SK-N-SH treated with all-trans-retinoic acid at 6 μM for 48 hours (cell line): ENCODE measurements around the gene HDAC11.
"Not testable (repeated sequence)": the region's sequence is repeated elsewhere in the genome, so short reads cannot be mapped to it uniquely, and the experiment has no call there.

Experiments used
- ATAC-seq: fragments of 200-7000 bp; cut with Tn5 transposase; 3 replicates; pipeline ENCODE4 v1.9.1; 2020; ENCODE audit warnings: mild to moderate bottlenecking, moderate library complexity
- ARNTL ChIP-seq: fragments of 450-650 bp; formaldehyde crosslinking; IDR thresholded peaks from 2 replicates; pipeline ENCODE4 v1.5.0; 2020; ENCODE audit warnings: low read depth, mild to moderate bottlenecking, moderate library complexity, borderline replicate concordance
- BACH2 ChIP-seq: fragments of 250-450 bp; sonication (Bioruptor Pico); IDR thresholded peaks from 2 replicates; pipeline ENCODE4 v1.9.0; 2021; ENCODE audit warnings: mild to moderate bottlenecking, borderline replicate concordance
- CSDC2 ChIP-seq: fragments of 250-450 bp; sonication (Bioruptor Pico); IDR thresholded peaks from 2 replicates; pipeline ENCODE4 v1.5.0; 2020; ENCODE audit warnings: mild to moderate bottlenecking, moderate library complexity
- CSRNP3 ChIP-seq: fragments of 250-450 bp; sonication (Bioruptor Pico); IDR thresholded peaks from 2 replicates; pipeline ENCODE4 v1.5.1; 2021; ENCODE audit warnings: mild to moderate bottlenecking, moderate library complexity
- ESRRG ChIP-seq: fragments of 250-450 bp; sonication (Bioruptor Pico); IDR thresholded peaks from 2 replicates; pipeline ENCODE4 v1.6.1; 2021; ENCODE audit warnings: mild to moderate bottlenecking
- GLIS3 ChIP-seq: fragments of 250-450 bp; sonication (Bioruptor Pico); IDR thresholded peaks from 2 replicates; pipeline ENCODE4 v1.5.0; 2020; ENCODE audit warnings: mild to moderate bottlenecking, moderate library complexity
- ISL1 ChIP-seq: fragments of 250-450 bp; sonication (Bioruptor Pico); IDR thresholded peaks from 2 replicates; pipeline ENCODE4 v2.1.2; 2022; ENCODE audit warnings: mild to moderate bottlenecking, moderate library complexity
- OSR1 ChIP-seq: fragments of 250-450 bp; sonication (Bioruptor Pico); IDR thresholded peaks from 2 replicates; pipeline ENCODE4 v1.8.0; 2022; ENCODE audit warnings: moderate library complexity, mild to moderate bottlenecking, inconsistent platforms
- RARB ChIP-seq: fragments of 250-450 bp; sonication (Bioruptor Pico); IDR thresholded peaks from 2 replicates; pipeline ENCODE4 v1.8.0; 2021; ENCODE audit warnings: mild to moderate bottlenecking, moderate library complexity
- SNAI2 ChIP-seq: fragments of 250-450 bp; sonication (Bioruptor Pico); IDR thresholded peaks from 2 replicates; pipeline ENCODE4 v1.5.0; 2020; ENCODE audit warnings: mild to moderate bottlenecking, moderate library complexity
- TCF4 ChIP-seq: fragments of 250-450 bp; sonication (Bioruptor Pico); IDR thresholded peaks from 2 replicates; pipeline ENCODE4 v1.8.0; 2021; ENCODE audit warnings: mild to moderate bottlenecking, moderate library complexity, borderline replicate concordance
- TOX ChIP-seq: fragments of 250-450 bp; sonication (Bioruptor Pico); IDR thresholded peaks from 2 replicates; pipeline ENCODE4 v1.8.0; 2021; ENCODE audit warnings: mild to moderate bottlenecking, moderate library complexity, borderline replicate concordance
- TSHZ2 ChIP-seq: fragments of 250-450 bp; sonication (Bioruptor Pico); IDR thresholded peaks from 2 replicates; pipeline ENCODE4 v1.5.0; 2020; ENCODE audit warnings: mild to moderate bottlenecking, moderate library complexity
- ZC3H10 ChIP-seq: fragments of 250-450 bp; sonication (Bioruptor Pico); IDR thresholded peaks from 2 replicates; pipeline ENCODE4 v1.5.1; 2021; ENCODE audit warnings: mild to moderate bottlenecking, moderate library complexity
- ZFP3 ChIP-seq: fragments of 250-450 bp; sonication (Bioruptor Pico); IDR thresholded peaks from 2 replicates; pipeline ENCODE4 v1.5.0; 2020; ENCODE audit warnings: mild to moderate bottlenecking, moderate library complexity
- ZFP30 ChIP-seq: fragments of 450-650 bp; formaldehyde crosslinking; IDR thresholded peaks from 2 replicates; pipeline ENCODE4 v1.5.0; 2022; ENCODE audit warnings: mild to moderate bottlenecking, moderate library complexity
- ZNF565 ChIP-seq: fragments of 450-650 bp; formaldehyde crosslinking; conservative IDR thresholded peaks from 2 replicates; pipeline ENCODE4 v1.5.0; 2020; ENCODE audit warnings: low read depth, mild to moderate bottlenecking, moderate library complexity
- ZNF70 ChIP-seq: fragments of 450-650 bp; formaldehyde crosslinking; IDR thresholded peaks from 2 replicates; pipeline ENCODE4 v1.5.0; 2020; ENCODE audit warnings: mild to moderate bottlenecking, moderate library complexity
- ZNF8 ChIP-seq: fragments of 450-650 bp; formaldehyde crosslinking; IDR thresholded peaks from 2 replicates; pipeline ENCODE4 v1.5.0; 2020; ENCODE audit warnings: mild to moderate bottlenecking, moderate library complexity
- TF ChIP-seq, protein P1 (sequence below): fragments of 250-450 bp; sonication (Bioruptor Pico); IDR thresholded peaks from 2 replicates; pipeline ENCODE4 v1.8.0; 2020; ENCODE audit warnings: mild to moderate bottlenecking, moderate library complexity, borderline replicate concordance
- TF ChIP-seq, protein P2 (sequence below): fragments of 250-450 bp; sonication (Bioruptor Pico); IDR thresholded peaks from 2 replicates; pipeline ENCODE4 v1.5.1; 2020; ENCODE audit warnings: low read depth, mild to moderate bottlenecking, moderate library complexity
- TF ChIP-seq, protein P3 (sequence below): fragments of 250-450 bp; sonication (Bioruptor Pico); IDR thresholded peaks from 2 replicates; pipeline ENCODE4 v1.8.0; 2021; ENCODE audit warnings: low read depth, mild to moderate bottlenecking, moderate library complexity, borderline replicate concordance

The HDAC11 gene

GRCh38 chr3:13440204-13440817, 39.8 kb upstream of the HDAC11 start:
- TF ChIP-seq, protein P1, sequence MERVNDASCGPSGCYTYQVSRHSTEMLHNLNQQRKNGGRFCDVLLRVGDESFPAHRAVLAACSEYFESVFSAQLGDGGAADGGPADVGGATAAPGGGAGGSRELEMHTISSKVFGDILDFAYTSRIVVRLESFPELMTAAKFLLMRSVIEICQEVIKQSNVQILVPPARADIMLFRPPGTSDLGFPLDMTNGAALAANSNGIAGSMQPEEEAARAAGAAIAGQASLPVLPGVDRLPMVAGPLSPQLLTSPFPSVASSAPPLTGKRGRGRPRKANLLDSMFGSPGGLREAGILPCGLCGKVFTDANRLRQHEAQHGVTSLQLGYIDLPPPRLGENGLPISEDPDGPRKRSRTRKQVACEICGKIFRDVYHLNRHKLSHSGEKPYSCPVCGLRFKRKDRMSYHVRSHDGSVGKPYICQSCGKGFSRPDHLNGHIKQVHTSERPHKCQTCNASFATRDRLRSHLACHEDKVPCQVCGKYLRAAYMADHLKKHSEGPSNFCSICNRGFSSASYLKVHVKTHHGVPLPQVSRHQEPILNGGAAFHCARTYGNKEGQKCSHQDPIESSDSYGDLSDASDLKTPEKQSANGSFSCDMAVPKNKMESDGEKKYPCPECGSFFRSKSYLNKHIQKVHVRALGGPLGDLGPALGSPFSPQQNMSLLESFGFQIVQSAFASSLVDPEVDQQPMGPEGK (CRISPR knock-in tag), result no peak
- no peak for TF ChIP-seq CSDC2 (CRISPR knock-in tag)
- no peak for TF ChIP-seq ZC3H10 (CRISPR knock-in tag)
- no peak for TF ChIP-seq TCF4 (CRISPR knock-in tag)
- TF ChIP-seq, protein P2, sequence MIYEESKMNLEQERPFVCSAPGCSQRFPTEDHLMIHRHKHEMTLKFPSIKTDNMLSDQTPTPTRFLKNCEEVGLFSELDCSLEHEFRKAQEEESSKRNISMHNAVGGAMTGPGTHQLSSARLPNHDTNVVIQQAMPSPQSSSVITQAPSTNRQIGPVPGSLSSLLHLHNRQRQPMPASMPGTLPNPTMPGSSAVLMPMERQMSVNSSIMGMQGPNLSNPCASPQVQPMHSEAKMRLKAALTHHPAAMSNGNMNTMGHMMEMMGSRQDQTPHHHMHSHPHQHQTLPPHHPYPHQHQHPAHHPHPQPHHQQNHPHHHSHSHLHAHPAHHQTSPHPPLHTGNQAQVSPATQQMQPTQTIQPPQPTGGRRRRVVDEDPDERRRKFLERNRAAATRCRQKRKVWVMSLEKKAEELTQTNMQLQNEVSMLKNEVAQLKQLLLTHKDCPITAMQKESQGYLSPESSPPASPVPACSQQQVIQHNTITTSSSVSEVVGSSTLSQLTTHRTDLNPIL (CRISPR knock-in tag), result no peak
- no peak for TF ChIP-seq BACH2 (CRISPR knock-in tag)
- no peak for TF ChIP-seq ARNTL (CRISPR knock-in tag)
- TF ChIP-seq ZFP30 (CRISPR knock-in tag), result no peak
- TF ChIP-seq ISL1 (CRISPR knock-in tag), result no peak
- no peak for TF ChIP-seq ZFP3
- no peak for TF ChIP-seq ZNF565
- TF ChIP-seq SNAI2 (CRISPR knock-in tag), result no peak
- TF ChIP-seq RARB, result no peak
- no peak for TF ChIP-seq ZNF8
- TF ChIP-seq, protein P3, sequence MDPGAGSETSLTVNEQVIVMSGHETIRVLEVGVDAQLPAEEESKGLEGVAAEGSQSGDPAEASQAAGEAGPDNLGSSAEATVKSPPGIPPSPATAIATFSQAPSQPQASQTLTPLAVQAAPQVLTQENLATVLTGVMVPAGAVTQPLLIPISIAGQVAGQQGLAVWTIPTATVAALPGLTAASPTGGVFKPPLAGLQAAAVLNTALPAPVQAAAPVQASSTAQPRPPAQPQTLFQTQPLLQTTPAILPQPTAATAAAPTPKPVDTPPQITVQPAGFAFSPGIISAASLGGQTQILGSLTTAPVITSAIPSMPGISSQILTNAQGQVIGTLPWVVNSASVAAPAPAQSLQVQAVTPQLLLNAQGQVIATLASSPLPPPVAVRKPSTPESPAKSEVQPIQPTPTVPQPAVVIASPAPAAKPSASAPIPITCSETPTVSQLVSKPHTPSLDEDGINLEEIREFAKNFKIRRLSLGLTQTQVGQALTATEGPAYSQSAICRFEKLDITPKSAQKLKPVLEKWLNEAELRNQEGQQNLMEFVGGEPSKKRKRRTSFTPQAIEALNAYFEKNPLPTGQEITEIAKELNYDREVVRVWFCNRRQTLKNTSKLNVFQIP (CRISPR knock-in tag), result no peak
- no peak for TF ChIP-seq ESRRG (CRISPR knock-in tag)
- no peak for ATAC-seq

GRCh38 chr3:13442882-13443281, 37.2 kb upstream of the HDAC11 start:
- ATAC-seq, result not testable (repeated sequence)

DNA sequence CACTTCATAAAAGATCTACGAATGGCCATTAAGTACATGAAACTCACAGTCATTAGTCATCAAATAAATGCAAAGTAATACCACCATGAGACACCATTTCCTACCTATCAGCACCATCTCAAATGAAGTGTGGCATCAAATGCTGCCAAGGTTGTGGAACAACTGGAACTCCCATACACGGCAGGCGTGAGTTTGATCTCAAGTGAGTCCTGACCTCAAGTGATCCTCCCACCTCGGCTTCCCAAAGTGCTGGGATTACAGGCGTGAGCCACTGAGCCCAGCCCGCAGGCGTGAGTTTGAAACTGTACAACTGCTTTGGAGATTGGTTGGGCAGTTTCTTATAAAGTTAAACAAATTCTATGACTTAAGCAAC, 28.8 kb upstream of the HDAC11 start:
- peak; percentile 58 for ATAC-seq
- TF ChIP-seq ZFP30 (CRISPR knock-in tag) (no peak), ESRRG (CRISPR knock-in tag) (no peak), CSDC2 (CRISPR knock-in tag) (no peak), ZC3H10 (CRISPR knock-in tag) (no peak), CSRNP3 (CRISPR knock-in tag) (no peak)

DNA sequence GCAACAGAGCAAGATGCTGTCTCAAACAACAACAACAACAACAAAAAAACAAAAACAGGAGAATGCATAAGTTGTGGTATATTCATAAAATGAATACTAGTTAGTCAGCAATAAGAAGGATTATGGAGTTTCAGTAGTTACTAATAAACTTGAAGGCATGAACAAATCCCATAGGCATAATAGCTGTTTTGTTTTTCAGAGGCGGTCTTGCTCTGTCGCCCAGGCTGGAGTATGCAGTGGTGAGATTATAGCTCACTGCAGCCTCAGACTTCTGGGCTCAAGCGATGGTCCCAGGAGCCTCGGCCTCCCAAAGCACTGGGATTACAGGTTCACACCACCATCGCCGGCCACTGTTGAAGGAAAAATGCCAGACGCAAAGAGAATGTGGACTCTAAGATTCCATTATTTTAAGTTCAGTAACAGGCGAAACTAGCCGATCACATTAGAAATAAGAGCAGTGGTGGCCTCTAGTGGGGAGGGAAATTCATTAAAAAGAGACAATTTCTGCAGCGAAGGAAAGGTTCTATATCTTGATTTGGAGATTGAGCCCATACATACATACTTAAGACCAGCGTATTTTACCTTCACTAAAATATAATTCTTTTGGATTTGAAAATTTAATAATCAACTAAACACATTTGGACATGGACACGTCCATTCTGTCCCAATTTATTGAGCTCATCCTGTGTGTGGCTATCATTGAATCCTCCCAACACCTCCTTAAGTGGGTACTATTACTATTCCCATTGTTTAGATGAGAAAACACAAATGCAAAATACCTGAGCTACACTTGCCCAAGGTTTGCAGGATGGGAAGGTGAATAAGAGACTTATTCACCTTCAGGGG, 27.4 kb upstream of the HDAC11 start:
- ATAC-seq, result peak; percentile 66
- TF ChIP-seq ESRRG (CRISPR knock-in tag), result no peak
- no peak for TF ChIP-seq ZNF8
- TF ChIP-seq ZFP30 (CRISPR knock-in tag), result no peak
- no peak for TF ChIP-seq SNAI2 (CRISPR knock-in tag)
- TF ChIP-seq, protein P3 (CRISPR knock-in tag), result no peak
- no peak for TF ChIP-seq GLIS3 (CRISPR knock-in tag)
- no peak for TF ChIP-seq RARB
- TF ChIP-seq TCF4 (CRISPR knock-in tag), result no peak
- no peak for TF ChIP-seq CSDC2 (CRISPR knock-in tag)
- no peak for TF ChIP-seq ARNTL (CRISPR knock-in tag)
- TF ChIP-seq ZFP3, result no peak
- TF ChIP-seq CSRNP3 (CRISPR knock-in tag), result no peak
- no peak for TF ChIP-seq TOX (CRISPR knock-in tag)
- TF ChIP-seq OSR1 (CRISPR knock-in tag), result no peak
- no peak for TF ChIP-seq ZNF70 (CRISPR knock-in tag)
- no peak for TF ChIP-seq TSHZ2 (CRISPR knock-in tag)
